Nucleus accumbens (tissue), 56 donors: ENCODE data around the gene MYRIP.
A peak's percentile ranks its signal among the peaks of the same experiment; 100 is the strongest.

ENCODE experiments used
- DNase-seq, 56 donors: peaks; one replicate each; lab custom pipeline; 2025; lab: John Stamatoyannopoulos, UW

The MYRIP gene

DNA sequence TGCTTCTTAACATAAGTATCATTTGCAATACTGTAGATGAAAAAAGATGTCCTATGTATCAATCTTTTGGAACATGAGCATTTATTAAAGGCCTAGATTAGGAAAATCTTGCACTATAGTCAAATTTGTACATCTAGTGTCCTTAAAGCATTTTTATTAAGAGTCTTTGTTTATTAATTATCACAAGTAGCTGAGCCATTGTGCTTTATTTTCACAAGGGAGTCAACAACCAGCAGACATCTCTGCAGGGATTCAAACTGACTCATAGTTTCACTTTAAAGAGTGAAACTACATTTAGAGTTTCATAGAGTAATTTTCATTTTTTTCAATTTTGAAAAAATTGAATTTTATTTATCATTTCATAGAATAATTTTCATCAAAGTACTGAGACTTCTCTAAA, 405.6 kb downstream of the MYRIP start:
- DNase-seq: no peak

GRCh38 chr3:40216471-40216870, 407.1 kb downstream of the MYRIP start:
- no peak for DNase-seq

DNA sequence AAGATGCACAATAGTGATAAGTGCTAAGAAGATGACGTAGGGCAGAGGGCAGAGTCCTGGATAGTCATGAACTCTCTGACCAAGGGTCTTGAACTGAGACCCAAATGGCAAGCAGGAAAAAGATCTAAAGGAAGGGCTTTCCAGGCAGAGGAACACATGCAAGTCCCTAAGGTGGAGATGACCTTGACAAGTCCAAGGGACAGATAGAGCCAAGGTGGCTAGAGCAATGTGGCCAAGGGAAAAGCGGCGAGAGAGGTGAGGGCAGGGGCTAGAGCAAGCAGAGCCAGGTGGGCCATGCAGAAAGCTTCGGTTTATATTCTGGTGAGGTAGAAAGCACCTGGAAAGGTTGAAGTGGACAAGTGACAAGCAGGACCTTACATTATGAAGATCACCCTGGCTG, 414.4 kb downstream of the MYRIP start:
- no peak for DNase-seq

- no peak for DNase-seq
These were observed 415.5 kb downstream of the MYRIP start for GRCh38 chr3:40224796-40225515.

GRCh38 chr3:40226636-40227035, 417.2 kb downstream of the MYRIP start:
- DNase-seq: no peak

DNA sequence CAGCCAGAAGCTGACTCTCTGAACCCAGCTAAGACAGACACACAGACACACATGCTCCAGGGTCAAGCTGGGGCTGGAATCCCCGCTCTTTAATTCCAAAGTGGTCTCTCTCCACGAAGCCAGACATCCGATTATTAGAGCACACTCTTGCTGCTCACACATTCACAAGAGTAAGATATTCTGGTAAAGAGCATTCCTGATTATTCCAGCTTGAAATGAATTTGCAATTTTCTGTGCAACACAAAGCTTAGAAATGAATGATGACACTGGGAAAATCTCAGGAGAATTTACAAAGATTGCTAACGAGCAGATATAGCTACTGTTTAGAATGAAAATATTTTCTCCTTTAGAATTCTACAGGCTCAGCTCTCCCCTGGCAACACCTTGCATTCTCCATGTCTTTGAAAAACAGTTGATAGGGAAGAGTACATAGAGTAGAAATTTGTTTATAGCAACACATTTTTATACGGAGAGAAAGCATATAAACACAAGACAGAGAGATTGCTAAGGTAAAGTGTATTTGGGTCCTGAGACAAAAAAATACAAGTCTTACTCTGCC, 419.5 kb downstream of the MYRIP start:
- no peak for DNase-seq

DNA sequence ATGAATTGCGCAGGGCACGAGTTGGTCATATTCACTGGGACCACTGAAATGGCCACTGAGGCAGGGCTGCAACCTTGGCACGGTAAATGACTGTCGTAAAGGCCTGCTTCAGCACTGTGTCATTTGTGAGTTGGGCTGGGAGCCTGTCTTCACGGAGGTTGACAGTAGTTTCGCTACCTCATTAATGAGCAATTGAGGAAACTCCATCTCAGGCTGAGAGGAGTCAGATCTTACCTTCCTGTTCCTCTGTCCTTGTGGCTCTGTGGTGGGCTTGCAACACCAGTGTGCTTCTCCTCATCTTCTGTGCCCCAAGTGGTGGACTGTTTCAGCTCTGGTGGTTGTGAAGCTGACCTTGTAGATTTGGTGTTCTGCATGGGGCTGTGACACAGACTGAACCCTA, 420.0 kb downstream of the MYRIP start:
- no peak for DNase-seq

- DNase-seq: no peak
These were observed 420.6 kb downstream of the MYRIP start for GRCh38 chr3:40229963-40230362.

DNA sequence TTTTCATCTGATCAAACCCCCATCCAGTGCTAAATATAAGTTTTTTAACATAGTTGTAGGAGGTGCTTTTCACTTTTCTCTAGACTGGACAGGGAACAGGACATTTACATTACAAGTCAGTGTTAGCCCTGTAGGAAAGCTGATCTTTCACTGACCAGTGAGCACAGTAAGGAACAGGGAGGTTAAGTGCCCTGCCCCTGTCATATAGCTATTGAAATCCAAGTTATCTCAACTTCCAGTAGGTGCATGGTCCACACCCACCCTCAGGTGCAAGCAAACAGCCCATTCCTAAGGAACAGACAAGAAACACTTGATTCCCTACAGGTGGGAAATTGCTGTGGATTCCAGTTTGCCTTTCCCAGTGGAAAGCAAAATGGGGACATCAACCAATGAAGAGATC, 421.0 kb downstream of the MYRIP start:
- DNase-seq: no peak

DNA sequence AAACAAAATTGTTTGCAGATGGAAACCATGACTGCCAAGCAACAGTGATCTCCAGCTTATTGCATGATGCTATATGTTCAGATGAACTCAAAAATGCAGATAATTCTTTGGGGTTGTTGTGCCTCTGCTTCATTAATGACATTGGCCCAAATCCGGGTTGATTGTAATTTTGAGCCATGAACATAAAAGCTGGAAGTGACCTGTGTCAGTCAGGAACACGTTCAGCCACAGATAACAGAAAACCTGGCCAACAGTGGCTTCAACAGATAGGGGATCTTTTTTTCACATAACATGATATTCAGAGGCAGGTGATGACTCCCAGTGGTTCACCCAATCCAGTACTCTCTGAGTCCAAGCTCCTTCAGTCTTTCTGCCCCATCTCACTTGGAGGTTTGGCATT, 423.2 kb downstream of the MYRIP start:
- DNase-seq: no peak

DNA sequence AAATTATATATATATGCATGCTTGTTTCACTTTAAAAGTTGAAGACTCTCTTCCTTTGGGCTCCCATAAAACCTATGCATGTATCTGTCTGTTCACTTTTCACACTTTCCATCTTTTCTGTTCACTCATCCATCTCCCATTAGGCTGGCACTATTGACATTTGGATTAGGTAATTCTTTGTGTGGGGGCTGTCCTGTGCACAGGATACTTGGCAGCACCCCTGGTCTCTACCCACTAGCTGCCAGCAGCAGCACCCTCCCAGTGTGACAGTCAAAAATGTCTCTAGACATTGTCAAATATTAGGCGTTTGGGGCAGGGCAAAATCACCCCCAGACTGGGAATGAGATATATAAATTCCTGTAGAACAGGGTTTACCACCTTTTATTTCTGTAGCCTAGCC, 427.8 kb downstream of the MYRIP start:
- no peak for DNase-seq

GRCh38 chr3:40237889-40238571, 428.6 kb downstream of the MYRIP start:
- no peak for DNase-seq

DNA sequence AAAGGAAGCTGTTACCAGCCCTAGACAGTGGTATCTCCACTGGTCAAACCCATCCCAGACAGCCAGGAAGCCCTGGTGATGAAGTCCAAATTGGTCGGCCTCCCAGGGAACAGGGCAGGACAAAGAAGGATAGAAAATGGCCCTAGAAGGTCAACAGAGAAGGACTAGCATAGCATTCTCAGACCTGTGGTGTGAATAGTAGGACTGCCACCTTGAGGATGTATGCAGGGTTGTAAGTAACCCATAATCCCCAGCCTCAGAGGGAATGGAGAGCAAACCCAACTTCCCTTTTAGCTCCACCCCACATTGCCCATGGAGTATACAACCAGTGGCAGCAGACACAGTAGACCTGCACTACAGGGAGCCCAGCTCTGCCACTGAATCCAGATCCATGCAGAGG, 431.5 kb downstream of the MYRIP start:
- DNase-seq: no peak

- DNase-seq: no peak
These were observed 432.8 kb downstream of the MYRIP start for GRCh38 chr3:40242216-40242615.

DNA sequence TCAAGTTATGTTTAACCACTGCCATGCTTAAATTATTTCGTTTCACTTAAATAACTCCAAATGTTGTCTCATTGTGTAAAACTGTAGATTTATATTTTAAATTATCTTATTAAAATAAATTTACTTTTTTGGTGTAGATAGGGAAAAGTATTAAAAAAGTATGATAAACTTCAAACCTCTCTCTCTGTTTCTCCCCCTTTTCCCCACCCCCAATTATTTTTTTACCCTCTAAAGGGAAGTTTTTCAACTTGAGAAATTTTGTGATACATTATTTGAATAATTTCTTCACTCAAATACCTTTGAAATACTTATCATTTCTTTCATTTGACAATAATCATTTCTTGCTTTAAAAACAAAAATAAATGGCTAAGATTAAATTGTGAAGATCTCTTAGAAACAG, 433.2 kb downstream of the MYRIP start:
- DNase-seq: no peak

- peak in 22 of 56 donors; percentile 1 to 78 (median 24) for DNase-seq
These were observed 433.6 kb downstream of the MYRIP start for GRCh38 chr3:40243056-40243455.

DNA sequence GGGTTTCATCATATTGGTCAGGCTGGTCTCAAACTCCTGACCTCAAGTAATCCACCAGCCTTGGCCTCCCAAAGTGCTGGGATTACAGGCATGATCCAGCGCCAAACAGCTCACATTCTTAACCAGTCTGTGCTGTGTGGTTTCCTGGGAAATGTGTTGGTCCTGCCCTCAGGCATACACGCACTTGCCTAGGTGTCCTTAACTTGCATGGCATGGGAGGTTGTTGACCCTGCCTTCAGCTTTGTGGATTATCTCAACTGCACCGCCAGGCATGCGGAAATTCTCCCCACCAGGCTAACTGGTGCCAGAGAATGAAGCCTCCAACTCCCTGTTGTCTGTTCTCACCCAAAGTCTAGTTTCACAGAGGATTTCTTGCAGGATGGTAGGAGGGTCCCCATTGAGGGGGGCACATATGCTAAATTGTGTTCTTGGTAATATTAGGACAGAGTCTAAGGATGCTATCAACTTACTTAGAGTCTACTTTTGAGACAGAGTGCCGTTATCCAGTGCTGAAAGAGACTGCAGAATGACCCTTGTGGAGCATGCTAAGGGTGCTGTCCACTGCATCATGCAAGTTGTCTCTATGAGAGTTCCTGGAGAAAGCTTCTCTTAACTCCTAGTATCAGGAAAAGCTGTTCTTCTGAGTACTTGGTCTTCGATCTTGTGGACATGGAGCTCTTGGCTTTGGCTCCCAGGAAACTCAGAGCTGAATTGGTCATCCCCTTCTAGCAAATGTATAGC, 438.5 kb downstream of the MYRIP start:
- DNase-seq: no peak

- no peak for DNase-seq
These were observed 439.2 kb downstream of the MYRIP start for GRCh38 chr3:40248591-40248990.

DNA sequence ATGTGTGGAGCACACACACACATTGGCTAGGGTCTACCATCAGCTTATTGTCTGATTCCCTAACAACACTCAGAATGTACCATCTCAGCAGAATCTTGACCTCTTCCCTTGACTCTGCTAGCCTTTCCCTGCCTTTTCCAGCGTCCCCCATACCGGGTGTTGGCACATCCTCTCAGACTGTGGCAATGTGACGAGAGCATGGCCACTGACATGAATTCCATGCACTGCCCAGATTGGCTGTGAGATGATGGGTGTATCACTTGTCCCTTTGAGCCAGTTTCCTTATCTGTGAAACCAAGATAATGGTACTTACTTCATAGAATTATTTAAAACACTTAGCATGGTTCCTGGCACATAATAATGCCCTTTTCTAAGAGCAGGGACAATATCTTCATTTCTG, 439.8 kb downstream of the MYRIP start:
- DNase-seq: no peak

- no peak for DNase-seq
These were observed 445.1 kb downstream of the MYRIP start for GRCh38 chr3:40254491-40254890.

DNA sequence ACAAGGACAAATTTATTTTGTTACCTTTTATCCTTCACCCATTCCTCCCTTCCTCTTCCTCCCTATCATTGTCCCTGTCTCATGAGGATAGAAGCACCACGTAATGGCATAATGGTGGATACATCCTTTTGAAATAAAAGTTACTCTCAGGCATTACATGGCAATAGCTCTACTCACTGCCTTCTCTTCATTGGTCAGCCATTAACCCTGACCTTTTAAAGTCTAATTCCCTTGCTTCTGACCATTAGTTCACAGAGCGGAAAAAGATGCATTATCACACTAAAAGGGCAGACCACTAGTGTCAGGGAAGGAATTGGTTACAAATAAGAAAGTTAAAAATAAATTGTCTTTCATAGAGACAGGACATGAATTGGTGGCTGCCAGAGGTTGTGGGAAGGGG, 445.5 kb downstream of the MYRIP start:
- DNase-seq: no peak
